K562 (cell line): ENCODE measurements around the gene TK1. TPM values are rescaled to one million over a fixed set of nuclear protein-coding genes. Genes with fewer than 3 reads are reported as not detected.

Experiments used
- ATAC-seq: fragments of 200-7000 bp; cut with Tn5 transposase; 3 replicates; pipeline ENCODE4 v1.9.1; 2020; ENCODE audit warnings: moderate library complexity
- BruUV-seq: library from RNA; stranded (reverse); fragments of 400-500 nt; replicated peaks from 2 replicates; lab custom pipeline; 2021; lab: Mats Ljungman, UMichigan
- CTCF ChIA-PET: fragments of 300-600 bp; formaldehyde crosslinking; extraction: SDS; loops from one replicate; lab custom pipeline; 2021; ENCODE audit warnings: low intra/inter-chr PET ratio; lab: Yijun Ruan, JAX
- POLR2A ChIA-PET: fragments of 300-600, 350-650 bp; sonication (Branson Sonifier 250); formaldehyde crosslinking; extraction: SDS; loops from one replicate; lab custom pipeline; 2021; ENCODE audit warnings: antibody characterized with exemption, inconsistent platforms; lab: Yijun Ruan, JAX
- DNase-seq, 4 experiments: peaks; one replicate each; pipeline versions ENCODE4 v3.0.0 to v3.0.0-alpha.2; 2011 to 2018; ENCODE audit warnings: low spot score in 3 of 4, mixed read lengths in 3 of 4; ENCODE audit errors: extremely low read depth in 1 of 4
- FAIRE-seq: peaks from 2 replicates; lab custom pipeline; 2011; peaks lifted over from hg19 to GRCh38; lab: Jason Lieb, UNC
- H2AFZ ChIP-seq: 2 replicates; pipeline ENCODE4 v1.6.0; 2011; ENCODE audit warnings: low read depth, low read length, control low read depth, inconsistent platforms
- H3K27ac ChIP-seq: fragments of 200-600 bp; 3 replicates; pipeline ENCODE4 v1.8.0; 2011; ENCODE audit warnings: low read depth, mild to moderate bottlenecking, control low read depth, inconsistent platforms, low read length, moderate library complexity, mixed read lengths; ENCODE audit errors: extremely low read depth
- H3K27me3 ChIP-seq, 2 experiments: fragments of 300-600 bp in 1 of 2; 2 replicates in 1 of 2; 3 replicates in 1 of 2; pipeline versions ENCODE4 v1.6.0 to v1.8.0; 2011; ENCODE audit warnings: inconsistent platforms in 2 of 2, low read length in 2 of 2, mild to moderate bottlenecking in 1 of 2, mixed read lengths in 1 of 2, moderate library complexity in 1 of 2; ENCODE audit not compliant: control insufficient read depth in 2 of 2, insufficient read depth in 2 of 2
- H3K36me3 ChIP-seq: fragments of 300-600 bp; 3 replicates; pipeline ENCODE4 v1.8.0; 2011; ENCODE audit warnings: mild to moderate bottlenecking, low read length, inconsistent platforms; ENCODE audit not compliant: control insufficient read depth, insufficient read depth
- H3K4me1 ChIP-seq, 2 experiments: fragments of 200-600 bp in 1 of 2; replicated peaks in 1 of 2; 2 replicates in 1 of 2; 3 replicates in 1 of 2; pipeline versions ENCODE4 v1.5.1 to v1.8.0; 2011; ENCODE audit warnings: inconsistent platforms in 2 of 2, low read length in 2 of 2, mild to moderate bottlenecking in 1 of 2, mixed read lengths in 1 of 2, moderate library complexity in 1 of 2; ENCODE audit not compliant: control insufficient read depth in 2 of 2, insufficient read depth in 2 of 2
- H3K4me2 ChIP-seq: 2 replicates; pipeline ENCODE4 v1.6.1; 2011; ENCODE audit warnings: low read length, control low read depth, inconsistent platforms, mixed read lengths; ENCODE audit not compliant: insufficient read depth
- H3K4me3 ChIP-seq: fragments of 200-600 bp; sonication (generic), shearing (Covaris generic); 2 replicates; pipeline ENCODE4 v1.5.1; 2016; ENCODE audit warnings: control low read depth, inconsistent platforms
- H3K79me2 ChIP-seq: fragments of 200-600 bp; 3 replicates; pipeline ENCODE4 v1.8.0; 2011; ENCODE audit warnings: low read length, inconsistent platforms; ENCODE audit not compliant: control insufficient read depth, insufficient read depth
- H3K9ac ChIP-seq, 2 experiments: 2 replicates each; pipeline versions ENCODE4 v1.6.0 to v1.6.1; 2011; ENCODE audit warnings: low read depth in 2 of 2, low read length in 2 of 2, control low read depth in 1 of 2, inconsistent platforms in 1 of 2, mild to moderate bottlenecking in 1 of 2, mixed read lengths in 1 of 2; ENCODE audit not compliant: insufficient read depth in 1 of 2
- H3K9me1 ChIP-seq: one replicate; pipeline ENCODE4 v1.6.0; 2011; ENCODE audit warnings: inconsistent platforms, mild to moderate bottlenecking, low read length, moderate library complexity; ENCODE audit not compliant: control insufficient read depth, insufficient read depth
- H3K9me3 ChIP-seq: replicated peaks from 2 replicates; pipeline ENCODE4 v1.5.1; 2011; ENCODE audit warnings: low read depth, low read length, inconsistent platforms; ENCODE audit not compliant: control insufficient read depth, insufficient read depth
- H4K20me1 ChIP-seq: replicated peaks from 2 replicates; pipeline ENCODE4 v1.6.1; 2011; ENCODE audit warnings: low read length, inconsistent platforms, mixed read lengths; ENCODE audit not compliant: control insufficient read depth, insufficient read depth
- BHLHE40 ChIP-seq: IDR thresholded peaks from 2 replicates; pipeline ENCODE4 v1.6.1; 2011; ENCODE audit warnings: low read length, improper control_type of control experiment
- CBFB ChIP-seq: sonication (generic); formaldehyde crosslinking; IDR thresholded peaks from 2 replicates; pipeline ENCODE4 v1.4.0; 2020; ENCODE audit warnings: mild to moderate bottlenecking, missing genetic modification reagents
- GABPB1 ChIP-seq: sonication (generic); formaldehyde crosslinking; IDR thresholded peaks from 2 replicates; pipeline ENCODE4 v1.8.0; 2022; ENCODE audit warnings: mild to moderate bottlenecking, missing genetic modification reagents
- HCFC1 ChIP-seq: IDR thresholded peaks from 2 replicates; pipeline ENCODE4 v1.6.1; 2012; ENCODE audit warnings: low read depth, low read length, improper control_type of control experiment
- KLF16 ChIP-seq: IDR thresholded peaks from 2 replicates; pipeline ENCODE4 v1.6.1; 2016; ENCODE audit warnings: antibody characterized with exemption
- MTA3 ChIP-seq: fragments of 450-650 bp; formaldehyde crosslinking; IDR thresholded peaks from 2 replicates; pipeline ENCODE4 v1.6.1; 2017; ENCODE audit warnings: mild to moderate bottlenecking, borderline replicate concordance
- MXI1 ChIP-seq: IDR thresholded peaks from 2 replicates; pipeline ENCODE4 v1.6.1; 2011; ENCODE audit warnings: low read depth, mild to moderate bottlenecking, improper control_type of control experiment, low read length
- NCOA6 ChIP-seq: fragments of 450-650 bp; IDR thresholded peaks from 2 replicates; pipeline ENCODE4 v1.6.1; 2017; ENCODE audit warnings: mild to moderate bottlenecking
- SAFB ChIP-seq: fragments of 200-400 bp; formaldehyde crosslinking; IDR thresholded peaks from 2 replicates; pipeline ENCODE4 v1.6.1; 2017; ENCODE audit warnings: low read depth, low read length, borderline replicate concordance
- SIN3A ChIP-seq, 2 experiments: fragments of 150-350 bp in 1 of 2; IDR thresholded peaks; 2 replicates each; pipeline ENCODE4 v1.6.1; 2011 to 2016; ENCODE audit warnings: borderline replicate concordance in 2 of 2, low read depth in 2 of 2, low read length in 2 of 2, mild to moderate bottlenecking in 2 of 2, moderate library complexity in 2 of 2; ENCODE audit not compliant: control insufficient read depth in 1 of 2
- XRCC4 ChIP-seq: IDR thresholded peaks from one replicate; pipeline ENCODE4 v1.6.1; 2011; ENCODE audit not compliant: insufficient read depth, insufficient read length; ENCODE audit errors: extremely low read depth
- ZNF232 ChIP-seq: sonication (generic); formaldehyde crosslinking; IDR thresholded peaks from 2 replicates; pipeline ENCODE4 v1.8.0; 2022; ENCODE audit warnings: mild to moderate bottlenecking, missing genetic modification reagents
- ZNF639 ChIP-seq, 2 experiments: fragments of 200-800 bp in 1 of 2; sonication (Bioruptor generic) in 1 of 2; sonication (generic) in 1 of 2; formaldehyde crosslinking in 1 of 2; IDR thresholded peaks in 1 of 2; conservative IDR thresholded peaks in 1 of 2; 2 replicates each; pipeline versions ENCODE4 v1.5.0 to v1.6.1; 2016 to 2020; ENCODE audit warnings: missing compliant biosample characterization in 1 of 2, missing genetic modification characterization in 1 of 2, missing genetic modification reagents in 1 of 2
- ZNF780A ChIP-seq: fragments of 250-450 bp; sonication (Bioruptor Pico); IDR thresholded peaks from 2 replicates; pipeline ENCODE4 v1.5.0; 2021; ENCODE audit warnings: mild to moderate bottlenecking
- WGBS: fragments of 100-300 bp; shearing (Covaris generic); methylation state at CpG from one replicate; pipeline ENCODE4 v1.1.6; 2016; ENCODE audit warnings: low coverage, mixed read lengths; ENCODE audit not compliant: insufficient coverage; ENCODE audit errors: missing lambda C conversion rate; 5-methylcytosine and 5-hydroxymethylcytosine counted together
- in situ Hi-C: fragments of 300-500 bp; cut with MboI; formaldehyde crosslinking; loops from 4 replicates; pipeline ENCODE4 v1.15.0; 2018; ENCODE audit warnings: inconsistent platforms, mixed read lengths
- intact Hi-C: fragments of 100-400 bp; cut with micrococcal nuclease; formaldehyde crosslinking; loops from 2 replicates; pipeline ENCODE4 v1.14.2; 2022
- polyA plus RNA-seq, 8 experiments: library from polyadenylated mRNA; depleted of rRNA in 4 of 8; stranded (reverse) in 5 of 8; unstranded in 3 of 8; fragments of >200 nt; fragmentation: Nextera tagmentation in 2 of 8; fragmentation: Illumina TruSeq in 1 of 8; extraction: Ambion mirVana in 2 of 8; extraction: Trizol in 1 of 8; gene quantifications; 2 replicates each; pipeline versions ENCODE4 v1.2.1 to v1.2.3, GENCODE V29; 2011 to 2014; ENCODE audit warnings: inconsistent platforms in 1 of 8, missing spikeins in 1 of 8
- total RNA-seq, 7 experiments: library from RNA; depleted of rRNA in 6 of 7; stranded (reverse); fragments of >200 nt in 6 of 7; fragmentation: Illumina TruSeq in 2 of 7; extraction: Trizol in 2 of 7; gene quantifications; 2 replicates each; pipeline versions ENCODE4 v1.2.1 to v1.2.3, GENCODE V29; 2011 to 2021; ENCODE audit warnings: low replicate concordance in 1 of 7
- TF ChIP-seq, protein P1 (sequence below), 2 experiments: fragments of 450-650 bp; conservative IDR thresholded peaks; 2 replicates each; pipeline ENCODE4 v1.6.1; 2017; ENCODE audit warnings: mild to moderate bottlenecking in 2 of 2, moderate library complexity in 2 of 2

Gene TK1
- total and polyA plus RNA-seq, 9 of the 15 experiments (the other 6 are each of a cell fraction or from before 2014, with no cell fraction given), result 8.4 to 280 (median 103) TPM

GRCh38 chr17:78168903-78169793 lies 17.7 kb downstream of the TK1 start (continued):
- TF ChIP-seq CBFB (CRISPR knock-in tag) (no peak), GABPB1 (CRISPR knock-in tag) (0 out of 2 replicates have a peak, but pooled peaks have one; percentile 7), ZNF780A (CRISPR knock-in tag) (no peak), MXI1 (0 out of 2 replicates have a peak, but pooled peaks have one; percentile 25)
- TF ChIP-seq, protein P1, sequence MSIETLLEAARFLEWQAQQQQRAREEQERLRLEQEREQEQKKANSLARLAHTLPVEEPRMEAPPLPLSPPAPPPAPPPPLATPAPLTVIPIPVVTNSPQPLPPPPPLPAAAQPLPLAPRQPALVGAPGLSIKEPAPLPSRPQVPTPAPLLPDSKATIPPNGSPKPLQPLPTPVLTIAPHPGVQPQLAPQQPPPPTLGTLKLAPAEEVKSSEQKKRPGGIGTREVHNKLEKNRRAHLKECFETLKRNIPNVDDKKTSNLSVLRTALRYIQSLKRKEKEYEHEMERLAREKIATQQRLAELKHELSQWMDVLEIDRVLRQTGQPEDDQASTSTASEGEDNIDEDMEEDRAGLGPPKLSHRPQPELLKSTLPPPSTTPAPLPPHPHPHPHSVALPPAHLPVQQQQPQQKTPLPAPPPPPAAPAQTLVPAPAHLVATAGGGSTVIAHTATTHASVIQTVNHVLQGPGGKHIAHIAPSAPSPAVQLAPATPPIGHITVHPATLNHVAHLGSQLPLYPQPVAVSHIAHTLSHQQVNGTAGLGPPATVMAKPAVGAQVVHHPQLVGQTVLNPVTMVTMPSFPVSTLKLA (conservative IDR thresholded peaks at IDR 0.05), result peak; percentile 72 to 85

DNA sequence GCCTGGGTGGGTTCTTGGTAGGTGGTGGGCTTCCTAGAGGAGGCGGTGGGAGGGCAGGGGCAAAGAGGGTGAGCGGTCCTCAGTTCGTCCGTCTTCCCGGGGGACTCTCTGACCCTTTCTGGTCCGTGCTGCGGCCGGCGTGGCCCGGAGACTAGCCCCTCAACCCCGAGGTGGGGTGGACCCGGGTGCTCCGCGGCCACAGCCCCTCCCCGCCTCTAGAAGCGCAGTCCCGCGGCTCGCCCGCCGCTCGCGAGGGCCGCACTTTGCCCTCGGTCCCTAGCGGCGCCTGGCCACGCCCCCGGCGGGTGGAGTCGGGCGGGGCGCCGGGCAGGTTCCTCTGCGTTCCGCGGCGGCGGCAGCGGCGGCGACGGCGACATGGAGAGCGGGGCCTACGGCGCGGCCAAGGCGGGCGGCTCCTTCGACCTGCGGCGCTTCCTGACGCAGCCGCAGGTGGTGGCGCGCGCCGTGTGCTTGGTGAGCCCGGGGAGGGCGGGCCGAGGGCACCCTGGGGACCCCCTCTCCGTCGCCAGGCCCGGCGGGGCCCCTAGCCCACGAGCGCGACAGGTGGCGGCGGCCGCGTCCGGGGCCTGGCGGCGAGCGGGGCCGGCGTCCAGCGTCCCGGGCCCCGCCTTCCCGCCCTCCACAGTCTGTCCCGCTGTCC lies 18.5 kb downstream of the TK1 start, which contains the start of gene SYNGR2:
SYNGR2 (plus strand) TSS at position 340 of the 661 bp plus-strand sequence; CDS start at position 376, 36 bp downstream.
- H4K20me1 ChIP-seq, result peaks cover 13% of the 10 kb centered on the region
- ATAC-seq, result peak; percentile 86
- WGBS, result 5% methylated on average over 18 of the region's 84 CpGs
- peak within 1 kb of the TSS; percentile 89 for H3K4me2 ChIP-seq
- FAIRE-seq, result peak; percentile 78
- POLR2A ChIA-PET, result interaction anchor here (0.6 kb wide), 1 partner anchor 700 kb away, joined by 3 read pairs; no protein-coding TSS in a partner anchor
- peak within 1 kb of the TSS; percentile 91 for H2AFZ ChIP-seq
- peak within 1 kb of the TSS; percentile 92 for H3K4me3 ChIP-seq
- peak within 1 kb of the TSS; percentile 83 for H3K27ac ChIP-seq
- peaks cover 5% of the 10 kb centered on the region for H3K9me1 ChIP-seq
- peaks cover 38% of the 10 kb centered on the region for H3K79me2 ChIP-seq
- DNase-seq, result peak; percentile 94 to 95 (median 94)
- no peaks in the 10 kb centered on the region for H3K27me3 ChIP-seq
- peak within 1 kb of the TSS; percentile 72 to 97 for H3K9ac ChIP-seq
- no TSS peak for BruUV-seq
- intact Hi-C loops (loop anchor here (5.0 kb wide), 1 partner anchor 41 kb away; the partner anchor contains the start of gene TMC6), in situ Hi-C loops (no loop called here)
- CTCF ChIA-PET, result no interaction called here
- H3K4me1 ChIP-seq, result peaks cover 16 to 65% of the 10 kb centered on the region in 2 experiments; a peak in 4 of 5 replicates
- peaks cover 42% of the 10 kb centered on the region; the same call in 2 of the 3 replicates for H3K36me3 ChIP-seq
- no peaks in the 10 kb centered on the region for H3K9me3 ChIP-seq
- TF ChIP-seq SIN3A (IDR thresholded peaks at IDR 0.05; ENCODE audit: borderline replicate concordance in 2 of 2, control insufficient read depth in 1 of 2, low read depth in 2 of 2, low read length in 2 of 2) (0 out of 4 replicates have a peak, but pooled peaks of 1 of the 2 experiments have one; percentile 47), MTA3 (peak; percentile 49; the same call in 1 of the 2 replicates), XRCC4 (no peak), SAFB (peak; percentile 2; the same call in 1 of the 2 replicates), ZNF639 (CRISPR knock-in tag; conservative IDR thresholded peaks at IDR 0.05 in 1 of 2, IDR thresholded peaks at IDR 0.05 in 1 of 2) (0 out of 4 replicates have a peak, but pooled peaks of 1 of the 2 experiments have one; percentile 71), HCFC1 (peak; percentile 35; the same call in 1 of the 2 replicates), KLF16 (no peak), ZNF232 (CRISPR knock-in tag) (no peak), NCOA6 (no peak), BHLHE40 (0 out of 2 replicates have a peak, but pooled peaks have one; percentile 26)
